ENCODE measurements around the gene B4GALT2. TPM values are rescaled to one million over a fixed set of nuclear protein-coding genes. Genes with fewer than 3 reads are reported as not detected.
A peak's percentile ranks its signal among the peaks of the same experiment; 100 is the strongest.

B4GALT2 gene
- total and polyA plus RNA-seq, 9 of the 15 experiments (the other 6 are each of a cell fraction or from before 2014, with no cell fraction given) = 1.3 to 86.8 (median 43.8) TPM

- TF ChIP-seq TAF15 (IDR thresholded peaks at IDR 0.05; ENCODE audit: low read depth, low read length) (no peak), CGGBP1 (CRISPR knock-in tag; IDR thresholded peaks at IDR 0.05) (no peak), CREB5 (CRISPR knock-in tag; IDR thresholded peaks at IDR 0.05) (no peak), MIER1 (IDR thresholded peaks at IDR 0.05; ENCODE audit: low read depth) (no peak), RERE (CRISPR knock-in tag; IDR thresholded peaks at IDR 0.05; ENCODE audit: borderline replicate concordance) (no peak), PML (IDR thresholded peaks at IDR 0.05; ENCODE audit: low read length) (0 out of 2 replicates have a peak, but pooled peaks have one; percentile 30), ZNF407 (IDR thresholded peaks at IDR 0.05; ENCODE audit: low read depth) (no peak), ARHGAP35 (IDR thresholded peaks at IDR 0.05; ENCODE audit: partially characterized antibody) (no peak), EP300 (IDR thresholded peaks at IDR 0.05; ENCODE audit: low read length) (no peak), ETS1 (conservative IDR thresholded peaks at IDR 0.05; ENCODE audit: control insufficient read depth, low read depth, low read length) (no peak)
Observed at GRCh38 chr1:43978551-43979260, at the start of gene B4GALT2 (continued).

Measured in K562 (cell line).